ENCODE data around the gene MPP3.

GRCh38 chr17:43831633-43832032 lies 1.3 kb downstream of the MPP3 start:
- TF ChIP-seq ATF3 (IDR thresholded peaks at IDR 0.05): no peak
- TF ChIP-seq ATF3 (CRISPR knock-in tag; conservative IDR thresholded peaks at IDR 0.05): no peak
- no peak for TF ChIP-seq CREB1 (IDR thresholded peaks at IDR 0.05)
- TF ChIP-seq CREB1 (CRISPR knock-in tag; IDR thresholded peaks at IDR 0.05): no peak
- TF ChIP-seq MAFK (IDR thresholded peaks at IDR 0.05; ENCODE audit: low read length): no peak
- no peak for TF ChIP-seq CBX8 (IDR thresholded peaks at IDR 0.05; ENCODE audit: borderline replicate concordance, extremely low read depth, low read depth, low read length, poor library complexity, severe bottlenecking)
- TF ChIP-seq, protein P1, sequence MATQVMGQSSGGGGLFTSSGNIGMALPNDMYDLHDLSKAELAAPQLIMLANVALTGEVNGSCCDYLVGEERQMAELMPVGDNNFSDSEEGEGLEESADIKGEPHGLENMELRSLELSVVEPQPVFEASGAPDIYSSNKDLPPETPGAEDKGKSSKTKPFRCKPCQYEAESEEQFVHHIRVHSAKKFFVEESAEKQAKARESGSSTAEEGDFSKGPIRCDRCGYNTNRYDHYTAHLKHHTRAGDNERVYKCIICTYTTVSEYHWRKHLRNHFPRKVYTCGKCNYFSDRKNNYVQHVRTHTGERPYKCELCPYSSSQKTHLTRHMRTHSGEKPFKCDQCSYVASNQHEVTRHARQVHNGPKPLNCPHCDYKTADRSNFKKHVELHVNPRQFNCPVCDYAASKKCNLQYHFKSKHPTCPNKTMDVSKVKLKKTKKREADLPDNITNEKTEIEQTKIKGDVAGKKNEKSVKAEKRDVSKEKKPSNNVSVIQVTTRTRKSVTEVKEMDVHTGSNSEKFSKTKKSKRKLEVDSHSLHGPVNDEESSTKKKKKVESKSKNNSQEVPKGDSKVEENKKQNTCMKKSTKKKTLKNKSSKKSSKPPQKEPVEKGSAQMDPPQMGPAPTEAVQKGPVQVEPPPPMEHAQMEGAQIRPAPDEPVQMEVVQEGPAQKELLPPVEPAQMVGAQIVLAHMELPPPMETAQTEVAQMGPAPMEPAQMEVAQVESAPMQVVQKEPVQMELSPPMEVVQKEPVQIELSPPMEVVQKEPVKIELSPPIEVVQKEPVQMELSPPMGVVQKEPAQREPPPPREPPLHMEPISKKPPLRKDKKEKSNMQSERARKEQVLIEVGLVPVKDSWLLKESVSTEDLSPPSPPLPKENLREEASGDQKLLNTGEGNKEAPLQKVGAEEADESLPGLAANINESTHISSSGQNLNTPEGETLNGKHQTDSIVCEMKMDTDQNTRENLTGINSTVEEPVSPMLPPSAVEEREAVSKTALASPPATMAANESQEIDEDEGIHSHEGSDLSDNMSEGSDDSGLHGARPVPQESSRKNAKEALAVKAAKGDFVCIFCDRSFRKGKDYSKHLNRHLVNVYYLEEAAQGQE (IDR thresholded peaks at IDR 0.05; ENCODE audit: borderline replicate concordance): no peak
- TF ChIP-seq, protein P1 (CRISPR knock-in tag; IDR thresholded peaks at IDR 0.05; ENCODE audit: low read depth): no peak
- no peak for TF ChIP-seq MLX (CRISPR knock-in tag; conservative IDR thresholded peaks at IDR 0.05)
- TF ChIP-seq DACH1 (IDR thresholded peaks at IDR 0.05; ENCODE audit: partially characterized antibody): no peak

Measured in K562 (cell line).